ENCODE data around the gene FERMT1. TPM values are rescaled to one million over a fixed set of nuclear protein-coding genes. Genes with fewer than 3 reads are reported as not detected.
"Not testable (repeated sequence)": the region's sequence is repeated elsewhere in the genome, so short reads cannot be mapped to it uniquely, and the experiment has no call there.

The FERMT1 gene
- polyA plus RNA-seq, 1 donor (not counting 4 experiments of a cell fraction or from before 2014, with no cell fraction given), result 134 TPM

DNA sequence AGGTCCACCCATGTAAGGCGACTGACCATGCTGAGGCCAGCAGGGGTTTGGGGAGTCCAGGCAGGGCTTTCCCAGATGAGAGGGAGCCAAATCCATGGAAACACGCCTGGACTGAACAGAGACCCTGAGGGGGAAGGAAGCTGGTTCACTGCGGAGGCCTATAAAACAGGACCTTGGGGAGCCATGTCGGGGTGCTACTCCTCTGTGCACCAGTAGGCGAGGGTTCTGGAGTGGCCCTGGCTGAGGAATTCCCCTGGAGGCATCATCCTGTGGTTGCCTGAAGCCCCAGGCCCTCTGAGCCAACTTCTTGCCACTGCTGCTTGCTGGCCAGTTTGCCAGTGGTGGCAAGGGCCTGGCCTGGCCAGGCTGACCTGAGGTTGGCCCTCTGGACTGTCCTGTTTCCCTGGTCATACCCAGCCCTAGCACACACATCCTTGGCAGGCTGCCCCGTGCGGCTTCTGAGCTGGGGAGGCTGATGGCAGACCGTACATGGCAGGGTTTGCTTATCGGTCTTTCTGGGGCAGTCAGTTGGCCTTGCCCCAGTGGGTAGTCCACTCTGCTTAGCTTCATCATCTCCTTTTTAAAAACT lies 66.8 kb downstream of the FERMT1 start:
- Histone ChIP-seq H3K9me3 (ENCODE audit: control insufficient read depth, low read depth, low read length) (no peaks in the 10 kb centered on the region), H3K27me3 (ENCODE audit: control insufficient read depth, extremely low read depth, insufficient read depth, low read length) (peaks cover 4% of the 10 kb centered on the region), H3K4me1 (ENCODE audit: control insufficient read depth, extremely low read depth, insufficient read depth, low read length) (peaks cover 25% of the 10 kb centered on the region), H3K9ac (ENCODE audit: control insufficient read depth, extremely low read depth, insufficient read depth, low read length) (no peak overlapping the region), H3K36me3 (ENCODE audit: control insufficient read depth in 2 of 2, extremely low read depth in 1 of 2, insufficient read depth in 2 of 2, low read length in 2 of 2) (no peaks in the 10 kb centered on the region), H4K20me1 (ENCODE audit: control insufficient read depth, extremely low read depth, insufficient read depth, low read length) (no peaks in the 10 kb centered on the region), H3K27ac (ENCODE audit: control insufficient read depth, insufficient read depth, low read length) (no peak overlapping the region), H3K4me2 (ENCODE audit: control insufficient read depth, extremely low read depth, insufficient read depth, low read depth, low read length) (no peak overlapping the region), H3K9me1 (ENCODE audit: control insufficient read depth, extremely low read depth, insufficient read depth, low read length) (no peaks in the 10 kb centered on the region), H3K79me2 (ENCODE audit: control insufficient read depth, insufficient read depth, low read length) (no peaks in the 10 kb centered on the region), H3K4me3 (ENCODE audit: control insufficient read depth in 2 of 3, extremely low read depth in 1 of 3, insufficient read depth in 2 of 3, low read depth in 1 of 3, low read length in 3 of 3) (no peak overlapping the region), H2AFZ (ENCODE audit: control insufficient read depth, low read length) (no peak overlapping the region)
- FAIRE-seq (no peak), DNase-seq (ENCODE audit: low read depth, low spot score) (no peak)
- dilution Hi-C loops (cut with MboI; ENCODE audit: extremely low pct_ligation_motif_present, low sequenced_read_pairs), result no loop called here
- TF ChIP-seq EZH2 (IDR thresholded peaks at IDR 0.05; ENCODE audit: low read length), result no peak
- TF ChIP-seq, protein P1, sequence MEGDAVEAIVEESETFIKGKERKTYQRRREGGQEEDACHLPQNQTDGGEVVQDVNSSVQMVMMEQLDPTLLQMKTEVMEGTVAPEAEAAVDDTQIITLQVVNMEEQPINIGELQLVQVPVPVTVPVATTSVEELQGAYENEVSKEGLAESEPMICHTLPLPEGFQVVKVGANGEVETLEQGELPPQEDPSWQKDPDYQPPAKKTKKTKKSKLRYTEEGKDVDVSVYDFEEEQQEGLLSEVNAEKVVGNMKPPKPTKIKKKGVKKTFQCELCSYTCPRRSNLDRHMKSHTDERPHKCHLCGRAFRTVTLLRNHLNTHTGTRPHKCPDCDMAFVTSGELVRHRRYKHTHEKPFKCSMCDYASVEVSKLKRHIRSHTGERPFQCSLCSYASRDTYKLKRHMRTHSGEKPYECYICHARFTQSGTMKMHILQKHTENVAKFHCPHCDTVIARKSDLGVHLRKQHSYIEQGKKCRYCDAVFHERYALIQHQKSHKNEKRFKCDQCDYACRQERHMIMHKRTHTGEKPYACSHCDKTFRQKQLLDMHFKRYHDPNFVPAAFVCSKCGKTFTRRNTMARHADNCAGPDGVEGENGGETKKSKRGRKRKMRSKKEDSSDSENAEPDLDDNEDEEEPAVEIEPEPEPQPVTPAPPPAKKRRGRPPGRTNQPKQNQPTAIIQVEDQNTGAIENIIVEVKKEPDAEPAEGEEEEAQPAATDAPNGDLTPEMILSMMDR (optimal IDR thresholded peaks at IDR 0.05 in 1 of 3, IDR thresholded peaks at IDR 0.05 in 1 of 3, conservative IDR thresholded peaks at IDR 0.05 in 1 of 3; ENCODE audit: extremely low read depth in 1 of 3, insufficient read depth in 2 of 3, low read length in 3 of 3), result no peak

DNA sequence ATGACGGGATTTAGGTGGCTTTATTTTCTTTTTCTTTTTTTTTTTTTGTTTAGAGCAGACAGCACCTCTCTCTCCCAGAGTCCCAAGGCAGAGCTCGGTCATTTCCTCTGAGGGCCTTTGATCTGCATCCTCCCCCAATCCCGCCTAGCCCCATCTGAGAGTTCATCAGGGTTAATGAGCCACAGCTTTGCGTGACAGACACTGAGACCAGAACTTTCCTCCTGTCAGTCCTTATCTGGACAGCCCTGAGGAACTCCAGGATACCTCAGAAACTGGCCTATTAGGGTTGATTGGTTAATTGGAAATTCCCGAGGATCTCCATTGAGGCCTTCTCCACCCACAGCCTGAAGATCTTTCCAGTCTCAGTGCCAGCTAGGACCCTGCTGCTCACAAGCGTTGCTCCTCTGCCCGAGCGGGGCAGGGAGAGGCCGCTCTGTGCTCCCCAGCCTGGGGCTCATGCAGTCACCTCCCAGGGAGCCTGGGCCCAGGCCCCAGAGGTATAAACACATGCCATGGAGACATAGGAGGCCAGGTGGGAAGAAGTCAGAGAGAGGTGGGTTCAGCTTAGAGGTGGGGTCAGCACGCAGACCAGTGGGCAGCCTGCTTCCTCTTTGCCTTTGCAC lies 67.6 kb downstream of the FERMT1 start:
- Histone ChIP-seq H3K36me3 (ENCODE audit: control insufficient read depth in 2 of 2, extremely low read depth in 1 of 2, insufficient read depth in 2 of 2, low read length in 2 of 2) (no peaks in the 10 kb centered on the region), H2AFZ (ENCODE audit: control insufficient read depth, low read length) (no peak overlapping the region), H3K27ac (ENCODE audit: control insufficient read depth, insufficient read depth, low read length) (no peak overlapping the region), H3K4me3 (ENCODE audit: control insufficient read depth in 2 of 3, extremely low read depth in 1 of 3, insufficient read depth in 2 of 3, low read depth in 1 of 3, low read length in 3 of 3) (no peak overlapping the region), H3K9me1 (ENCODE audit: control insufficient read depth, extremely low read depth, insufficient read depth, low read length) (no peaks in the 10 kb centered on the region), H3K9ac (ENCODE audit: control insufficient read depth, extremely low read depth, insufficient read depth, low read length) (no peak overlapping the region), H3K4me2 (ENCODE audit: control insufficient read depth, extremely low read depth, insufficient read depth, low read depth, low read length) (no peak overlapping the region), H4K20me1 (ENCODE audit: control insufficient read depth, extremely low read depth, insufficient read depth, low read length) (no peaks in the 10 kb centered on the region), H3K27me3 (ENCODE audit: control insufficient read depth, extremely low read depth, insufficient read depth, low read length) (peaks cover 4% of the 10 kb centered on the region), H3K79me2 (ENCODE audit: control insufficient read depth, insufficient read depth, low read length) (no peaks in the 10 kb centered on the region), H3K4me1 (ENCODE audit: control insufficient read depth, extremely low read depth, insufficient read depth, low read length) (peaks cover 25% of the 10 kb centered on the region), H3K9me3 (ENCODE audit: control insufficient read depth, low read depth, low read length) (no peaks in the 10 kb centered on the region)
- FAIRE-seq (no peak), DNase-seq (ENCODE audit: low read depth, low spot score) (no peak)
- dilution Hi-C loops (cut with MboI; ENCODE audit: extremely low pct_ligation_motif_present, low sequenced_read_pairs), result no loop called here
- no peak for TF ChIP-seq EZH2 (IDR thresholded peaks at IDR 0.05; ENCODE audit: low read length)
- TF ChIP-seq, protein P1 (optimal IDR thresholded peaks at IDR 0.05 in 1 of 3, IDR thresholded peaks at IDR 0.05 in 1 of 3, conservative IDR thresholded peaks at IDR 0.05 in 1 of 3; ENCODE audit: extremely low read depth in 1 of 3, insufficient read depth in 2 of 3, low read length in 3 of 3), result no peak

DNA sequence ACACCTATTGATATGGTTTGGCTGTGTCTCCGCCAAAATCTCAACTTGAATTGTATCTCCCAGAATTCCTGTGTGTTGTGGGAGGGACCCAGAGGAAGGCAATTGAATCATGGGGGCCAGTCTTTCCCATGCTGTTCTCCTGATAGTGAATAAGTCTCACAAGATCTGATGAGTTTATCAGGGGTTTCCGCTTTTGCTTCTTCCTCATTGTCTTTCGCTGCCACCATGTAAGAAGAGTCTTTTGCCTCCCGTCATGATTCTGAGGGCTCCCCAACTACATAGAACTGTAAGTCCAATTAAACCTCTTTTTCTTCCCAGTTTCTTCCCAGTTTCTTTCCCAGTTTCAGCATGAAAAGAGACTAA lies 68.2 kb downstream of the FERMT1 start:
- DNase-seq (ENCODE audit: low read depth, low spot score); H3K27ac ChIP-seq (ENCODE audit: control insufficient read depth, insufficient read depth, low read length); H3K4me2 ChIP-seq (ENCODE audit: control insufficient read depth, extremely low read depth, insufficient read depth, low read depth, low read length); H3K79me2 ChIP-seq (ENCODE audit: control insufficient read depth, insufficient read depth, low read length); H3K36me3 ChIP-seq (ENCODE audit: control insufficient read depth in 2 of 2, extremely low read depth in 1 of 2, insufficient read depth in 2 of 2, low read length in 2 of 2); H3K9me1 ChIP-seq (ENCODE audit: control insufficient read depth, extremely low read depth, insufficient read depth, low read length); H3K4me3 ChIP-seq (ENCODE audit: control insufficient read depth in 2 of 3, extremely low read depth in 1 of 3, insufficient read depth in 2 of 3, low read depth in 1 of 3, low read length in 3 of 3); H3K9me3 ChIP-seq (ENCODE audit: control insufficient read depth, low read depth, low read length); H3K9ac ChIP-seq (ENCODE audit: control insufficient read depth, extremely low read depth, insufficient read depth, low read length); H3K27me3 ChIP-seq (ENCODE audit: control insufficient read depth, extremely low read depth, insufficient read depth, low read length); H2AFZ ChIP-seq (ENCODE audit: control insufficient read depth, low read length); dilution Hi-C loops (cut with MboI; ENCODE audit: extremely low pct_ligation_motif_present, low sequenced_read_pairs); H4K20me1 ChIP-seq (ENCODE audit: control insufficient read depth, extremely low read depth, insufficient read depth, low read length): not testable (repeated sequence)
- H3K4me1 ChIP-seq (ENCODE audit: control insufficient read depth, extremely low read depth, insufficient read depth, low read length), result peaks cover 25% of the 10 kb centered on the region
- peak; percentile 66 for FAIRE-seq

All from keratinocyte (primary cell).